ENCODE measurements around the gene TCP11L1.

DNA sequence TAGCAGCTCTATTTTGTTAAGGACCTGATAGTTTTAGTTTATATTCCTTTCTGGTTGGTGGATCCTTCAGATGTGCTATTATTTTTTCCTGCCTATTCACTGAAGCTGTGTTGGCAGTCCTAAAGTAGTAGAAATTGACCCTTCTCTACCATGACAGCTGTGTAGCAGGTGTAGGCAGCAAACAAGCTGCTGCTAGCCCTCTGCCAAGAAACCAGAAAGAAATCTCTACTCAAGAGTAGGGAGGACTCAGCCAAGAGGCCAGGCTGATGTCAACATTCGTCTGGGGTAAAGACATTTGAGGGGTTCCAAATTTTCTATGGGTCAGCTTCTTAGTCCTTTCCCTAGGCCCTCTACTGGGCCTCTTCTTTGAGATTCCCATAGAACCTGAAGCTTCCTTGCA is 70.7 kb downstream of the TCP11L1 start:
- TF ChIP-seq POLR2A (IDR thresholded peaks at IDR 0.05), result no peak
- TF ChIP-seq, protein P1, sequence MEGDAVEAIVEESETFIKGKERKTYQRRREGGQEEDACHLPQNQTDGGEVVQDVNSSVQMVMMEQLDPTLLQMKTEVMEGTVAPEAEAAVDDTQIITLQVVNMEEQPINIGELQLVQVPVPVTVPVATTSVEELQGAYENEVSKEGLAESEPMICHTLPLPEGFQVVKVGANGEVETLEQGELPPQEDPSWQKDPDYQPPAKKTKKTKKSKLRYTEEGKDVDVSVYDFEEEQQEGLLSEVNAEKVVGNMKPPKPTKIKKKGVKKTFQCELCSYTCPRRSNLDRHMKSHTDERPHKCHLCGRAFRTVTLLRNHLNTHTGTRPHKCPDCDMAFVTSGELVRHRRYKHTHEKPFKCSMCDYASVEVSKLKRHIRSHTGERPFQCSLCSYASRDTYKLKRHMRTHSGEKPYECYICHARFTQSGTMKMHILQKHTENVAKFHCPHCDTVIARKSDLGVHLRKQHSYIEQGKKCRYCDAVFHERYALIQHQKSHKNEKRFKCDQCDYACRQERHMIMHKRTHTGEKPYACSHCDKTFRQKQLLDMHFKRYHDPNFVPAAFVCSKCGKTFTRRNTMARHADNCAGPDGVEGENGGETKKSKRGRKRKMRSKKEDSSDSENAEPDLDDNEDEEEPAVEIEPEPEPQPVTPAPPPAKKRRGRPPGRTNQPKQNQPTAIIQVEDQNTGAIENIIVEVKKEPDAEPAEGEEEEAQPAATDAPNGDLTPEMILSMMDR (IDR thresholded peaks at IDR 0.05), result no peak
- no peak for TF ChIP-seq POLR2AphosphoS5 (IDR thresholded peaks at IDR 0.05)
- no peak for TF ChIP-seq EP300 (IDR thresholded peaks at IDR 0.05)

Measured in sigmoid colon (tissue), 4 donors.